ENCODE results near the gene HIF1A.

HIF1A gene

GRCh38 chr14:61765225-61765943 is 70.1 kb downstream of the HIF1A start:
- no peak for DNase-seq (ENCODE audit: insufficient read length, low spot score)
- FAIRE-seq = peak; percentile 35
- TF ChIP-seq SPI1 (IDR thresholded peaks at IDR 0.05; ENCODE audit: low read depth, low read length) (no peak), POU2F2 (IDR thresholded peaks at IDR 0.05; ENCODE audit: low read depth, low read length) (no peak), POLR2A (IDR thresholded peaks at IDR 0.05; ENCODE audit: low read depth, low read length) (no peak), PAX5 (IDR thresholded peaks at IDR 0.05; ENCODE audit: insufficient read depth, low read length, severe bottlenecking) (no peak), POLR2AphosphoS5 (IDR thresholded peaks at IDR 0.05; ENCODE audit: low read depth, low read length) (no peak), TAF1 (IDR thresholded peaks at IDR 0.05; ENCODE audit: low read depth, low read length) (no peak)

GRCh38 chr14:61766151-61766550 is 70.8 kb downstream of the HIF1A start:
- DNase-seq (ENCODE audit: insufficient read length, low spot score) (no peak), FAIRE-seq (no peak)
- TF ChIP-seq TAF1 (IDR thresholded peaks at IDR 0.05; ENCODE audit: low read depth, low read length) (no peak), SPI1 (IDR thresholded peaks at IDR 0.05; ENCODE audit: low read depth, low read length) (no peak), POU2F2 (IDR thresholded peaks at IDR 0.05; ENCODE audit: low read depth, low read length) (no peak), POLR2AphosphoS5 (IDR thresholded peaks at IDR 0.05; ENCODE audit: low read depth, low read length) (no peak)

GRCh38 chr14:61768240-61768639 is 72.9 kb downstream of the HIF1A start:
- DNase-seq (ENCODE audit: insufficient read length, low spot score) = no peak
- TF ChIP-seq SPI1 (IDR thresholded peaks at IDR 0.05; ENCODE audit: low read depth, low read length) (no peak), TAF1 (IDR thresholded peaks at IDR 0.05; ENCODE audit: low read depth, low read length) (no peak), POLR2A (IDR thresholded peaks at IDR 0.05; ENCODE audit: low read depth, low read length) (no peak), POU2F2 (IDR thresholded peaks at IDR 0.05; ENCODE audit: low read depth, low read length) (no peak), POLR2AphosphoS5 (IDR thresholded peaks at IDR 0.05; ENCODE audit: low read depth, low read length) (no peak), PAX5 (IDR thresholded peaks at IDR 0.05; ENCODE audit: insufficient read depth, low read length, severe bottlenecking) (no peak)
- FAIRE-seq = no peak

- DNase-seq (ENCODE audit: insufficient read length, low spot score) (no peak), FAIRE-seq (no peak)
- TF ChIP-seq POU2F2 (IDR thresholded peaks at IDR 0.05; ENCODE audit: low read depth, low read length) (no peak), SPI1 (IDR thresholded peaks at IDR 0.05; ENCODE audit: low read depth, low read length) (no peak), POLR2A (IDR thresholded peaks at IDR 0.05; ENCODE audit: low read depth, low read length) (no peak), PAX5 (IDR thresholded peaks at IDR 0.05; ENCODE audit: insufficient read depth, low read length, severe bottlenecking) (no peak), POLR2AphosphoS5 (IDR thresholded peaks at IDR 0.05; ENCODE audit: low read depth, low read length) (no peak), TAF1 (IDR thresholded peaks at IDR 0.05; ENCODE audit: low read depth, low read length) (no peak)
Measured at GRCh38 chr14:61769893-61770292, 74.6 kb downstream of the HIF1A start.

- no peak for TF ChIP-seq POLR2AphosphoS5 (IDR thresholded peaks at IDR 0.05; ENCODE audit: low read depth, low read length)
- FAIRE-seq (no peak), DNase-seq (ENCODE audit: insufficient read length, low spot score) (no peak)
Measured at GRCh38 chr14:61774861-61775260, 79.5 kb downstream of the HIF1A start.

- DNase-seq (ENCODE audit: insufficient read length, low spot score) = no peak
- TF ChIP-seq POLR2AphosphoS5 (IDR thresholded peaks at IDR 0.05; ENCODE audit: low read depth, low read length) (no peak), POU2F2 (IDR thresholded peaks at IDR 0.05; ENCODE audit: low read depth, low read length) (no peak), SPI1 (IDR thresholded peaks at IDR 0.05; ENCODE audit: low read depth, low read length) (no peak), TAF1 (IDR thresholded peaks at IDR 0.05; ENCODE audit: low read depth, low read length) (no peak), POLR2A (IDR thresholded peaks at IDR 0.05; ENCODE audit: low read depth, low read length) (no peak), PAX5 (IDR thresholded peaks at IDR 0.05; ENCODE audit: insufficient read depth, low read length, severe bottlenecking) (no peak)
- FAIRE-seq = peak; percentile 61
Measured at GRCh38 chr14:61780125-61780524, 84.8 kb downstream of the HIF1A start.

GRCh38 chr14:61797309-61797708 is 102.0 kb downstream of the HIF1A start:
- FAIRE-seq (no peak), DNase-seq (ENCODE audit: insufficient read length, low spot score) (no peak)
- no peak for TF ChIP-seq TAF1 (IDR thresholded peaks at IDR 0.05; ENCODE audit: low read depth, low read length)
- TF ChIP-seq POLR2AphosphoS5 (IDR thresholded peaks at IDR 0.05; ENCODE audit: low read depth, low read length) = no peak
- no peak for TF ChIP-seq SPI1 (IDR thresholded peaks at IDR 0.05; ENCODE audit: low read depth, low read length)
- TF ChIP-seq POU2F2 (IDR thresholded peaks at IDR 0.05; ENCODE audit: low read depth, low read length) = no peak
- TF ChIP-seq PAX5 (IDR thresholded peaks at IDR 0.05; ENCODE audit: insufficient read depth, low read length, severe bottlenecking) = no peak
- TF ChIP-seq POLR2A (IDR thresholded peaks at IDR 0.05; ENCODE audit: low read depth, low read length) = no peak
